AG10803 (cell line): ENCODE measurements around the gene OR2H1.

Experiments
- DNase-seq: peaks from one replicate; pipeline ENCODE4 v3.0.0; 2010; ENCODE audit warnings: low read depth
- H3K4me3 ChIP-seq: 2 replicates; pipeline ENCODE4 v1.5.1; 2011; ENCODE audit warnings: mild to moderate bottlenecking, low read length, control low read depth
- CTCF ChIP-seq: conservative IDR thresholded peaks from 2 replicates; pipeline ENCODE4 v1.5.1; 2011; ENCODE audit warnings: mild to moderate bottlenecking, low read length, control low read depth, inconsistent platforms

Gene OR2H1

GRCh38 chr6:29506446-29507067 is 49.6 kb downstream of the OR2H1 start:
- TF ChIP-seq CTCF, result no peak
- H3K4me3 ChIP-seq, result no peak overlapping the region
- no peak for DNase-seq

- no peak overlapping the region for H3K4me3 ChIP-seq
- DNase-seq, result no peak
- TF ChIP-seq CTCF, result no peak
Measured at GRCh38 chr6:29507319-29507718, 50.4 kb downstream of the OR2H1 start.

GRCh38 chr6:29509239-29509638 is 52.3 kb downstream of the OR2H1 start:
- DNase-seq, result no peak
- H3K4me3 ChIP-seq, result no peak overlapping the region
- TF ChIP-seq CTCF, result no peak

- no peak for TF ChIP-seq CTCF
- DNase-seq, result no peak
- H3K4me3 ChIP-seq, result no peak overlapping the region
Measured at GRCh38 chr6:29509711-29510110, 52.8 kb downstream of the OR2H1 start.

GRCh38 chr6:29510202-29510601 is 53.2 kb downstream of the OR2H1 start:
- no peak for TF ChIP-seq CTCF
- no peak overlapping the region for H3K4me3 ChIP-seq
- DNase-seq, result no peak

GRCh38 chr6:29510746-29511300 is 53.9 kb downstream of the OR2H1 start:
- no peak for DNase-seq
- no peak overlapping the region for H3K4me3 ChIP-seq
- TF ChIP-seq CTCF, result no peak
